Upper lobe of left lung (tissue), 4 donors: ENCODE measurements around the gene ZCCHC24.

Experiments used
- CTCF ChIP-seq, 6 experiments: fragments of 450-650 bp in 4 of 6; fragments of 200-600 bp in 2 of 6; sonication (generic) in 2 of 6; IDR thresholded peaks; one replicate each; pipeline ENCODE4 v1.5.1; 2016 to 2019; ENCODE audit warnings: antibody characterized with exemption in 6 of 6
- POLR2AphosphoS5 ChIP-seq, 2 donors: sonication (generic); formaldehyde crosslinking; IDR thresholded peaks; one replicate each; pipeline ENCODE4 v1.5.1; 2017; ENCODE audit warnings: antibody characterized with exemption in 2 of 2

GRCh38 chr10:79402951-79403350 is 42.5 kb downstream of the ZCCHC24 start:
- no peak for TF ChIP-seq CTCF (IDR thresholded peaks at IDR 0.05)
- no peak for TF ChIP-seq POLR2AphosphoS5 (IDR thresholded peaks at IDR 0.05)
